Duodenal mucosa (tissue), 2 donors: ENCODE results near the gene CAPN9.

ENCODE experiments used
- H3K27ac ChIP-seq: one replicate; pipeline ENCODE4 v1.7.0; 2013; ENCODE audit warnings: low read depth, low read length
- H3K27me3 ChIP-seq, 2 donors: one replicate each; pipeline ENCODE4 v1.7.0; 2013; ENCODE audit warnings: low read length in 2 of 2, control low read depth in 1 of 2; ENCODE audit not compliant: insufficient read depth in 2 of 2, control insufficient read depth in 1 of 2
- H3K36me3 ChIP-seq, 2 donors: one replicate each; pipeline ENCODE4 v1.7.0; 2013; ENCODE audit warnings: low read length in 2 of 2, control low read depth in 1 of 2; ENCODE audit not compliant: insufficient read depth in 2 of 2, control insufficient read depth in 1 of 2
- H3K4me1 ChIP-seq, 2 donors: one replicate each; pipeline ENCODE4 v1.7.0; 2013; ENCODE audit warnings: low read length in 2 of 2, control low read depth in 1 of 2; ENCODE audit not compliant: insufficient read depth in 2 of 2, control insufficient read depth in 1 of 2
- H3K4me3 ChIP-seq, 2 donors: one replicate each; pipeline ENCODE4 v1.7.0; 2013; ENCODE audit warnings: low read length in 2 of 2, low read depth in 1 of 2
- H3K9ac ChIP-seq, 2 donors: one replicate each; pipeline ENCODE4 v1.7.0; 2013; ENCODE audit warnings: low read length in 2 of 2, low read depth in 1 of 2
- H3K9me3 ChIP-seq, 2 donors: one replicate each; pipeline ENCODE4 v1.7.0; 2013; ENCODE audit warnings: low read length in 2 of 2, control low read depth in 1 of 2; ENCODE audit not compliant: control insufficient read depth in 1 of 2

Gene CAPN9

GRCh38 chr1:230807561-230808280 lies 60.5 kb downstream of the CAPN9 start:
- no peak overlapping the region for H3K4me3 ChIP-seq
- peaks cover 0 to 2% of the 10 kb centered on the region in 2 donors for H3K9me3 ChIP-seq
- no peak overlapping the region for H3K9ac ChIP-seq
- no peaks in the 10 kb centered on the region for H3K27me3 ChIP-seq
- H3K27ac ChIP-seq: no peak overlapping the region
- no peaks in the 10 kb centered on the region for H3K36me3 ChIP-seq
- H3K4me1 ChIP-seq: no peaks in the 10 kb centered on the region

GRCh38 chr1:230808281-230808872 lies 61.2 kb downstream of the CAPN9 start:
- Histone ChIP-seq H3K4me1 (no peaks in the 10 kb centered on the region), H3K9ac (no peak overlapping the region), H3K9me3 (peaks cover 0 to 6% of the 10 kb centered on the region in 2 donors), H3K4me3 (no peak overlapping the region), H3K27me3 (no peaks in the 10 kb centered on the region), H3K27ac (no peak overlapping the region), H3K36me3 (no peaks in the 10 kb centered on the region)

- H3K4me3 ChIP-seq: no peak overlapping the region
- H3K27me3 ChIP-seq: no peaks in the 10 kb centered on the region
- no peaks in the 10 kb centered on the region for H3K4me1 ChIP-seq
- no peak overlapping the region for H3K27ac ChIP-seq
- no peaks in the 10 kb centered on the region for H3K36me3 ChIP-seq
- H3K9me3 ChIP-seq: peaks cover 0 to 6% of the 10 kb centered on the region in 2 donors
- no peak overlapping the region for H3K9ac ChIP-seq
Observed at GRCh38 chr1:230809256-230809990, 62.2 kb downstream of the CAPN9 start.

GRCh38 chr1:230812568-230812967 lies 65.4 kb downstream of the CAPN9 start:
- no peak overlapping the region for H3K27ac ChIP-seq
- no peaks in the 10 kb centered on the region for H3K27me3 ChIP-seq
- peaks cover 0 to 6% of the 10 kb centered on the region in 2 donors for H3K9me3 ChIP-seq
- no peak overlapping the region for H3K9ac ChIP-seq
- H3K36me3 ChIP-seq: no peaks in the 10 kb centered on the region
- H3K4me1 ChIP-seq: no peaks in the 10 kb centered on the region
- H3K4me3 ChIP-seq: no peak overlapping the region

- H3K9me3 ChIP-seq: peaks cover 0 to 6% of the 10 kb centered on the region in 2 donors
- H3K4me1 ChIP-seq: no peaks in the 10 kb centered on the region
- no peak overlapping the region for H3K9ac ChIP-seq
- H3K27me3 ChIP-seq: no peaks in the 10 kb centered on the region
- H3K4me3 ChIP-seq: no peak overlapping the region
- no peak overlapping the region for H3K27ac ChIP-seq
- no peaks in the 10 kb centered on the region for H3K36me3 ChIP-seq
Observed at GRCh38 chr1:230814949-230815692, 67.9 kb downstream of the CAPN9 start.

- Histone ChIP-seq H3K9me3 (peaks cover 0 to 6% of the 10 kb centered on the region in 2 donors), H3K4me1 (no peaks in the 10 kb centered on the region), H3K4me3 (no peak overlapping the region), H3K36me3 (no peaks in the 10 kb centered on the region), H3K27ac (no peak overlapping the region), H3K9ac (no peak overlapping the region), H3K27me3 (no peaks in the 10 kb centered on the region)
Observed at GRCh38 chr1:230816018-230816417, 68.8 kb downstream of the CAPN9 start.

- H3K4me1 ChIP-seq: peaks cover 0 to 2% of the 10 kb centered on the region in 2 donors
- H3K4me3 ChIP-seq: no peak overlapping the region
- H3K9ac ChIP-seq: no peak overlapping the region
- no peak overlapping the region for H3K27ac ChIP-seq
- no peaks in the 10 kb centered on the region for H3K36me3 ChIP-seq
- no peaks in the 10 kb centered on the region for H3K9me3 ChIP-seq
- H3K27me3 ChIP-seq: no peaks in the 10 kb centered on the region
Observed at GRCh38 chr1:230818367-230818766, 71.2 kb downstream of the CAPN9 start.

GRCh38 chr1:230818901-230819300 lies 71.7 kb downstream of the CAPN9 start:
- no peak overlapping the region for H3K9ac ChIP-seq
- H3K27ac ChIP-seq: no peak overlapping the region
- no peaks in the 10 kb centered on the region for H3K27me3 ChIP-seq
- H3K4me3 ChIP-seq: no peak overlapping the region
- H3K36me3 ChIP-seq: no peaks in the 10 kb centered on the region
- no peaks in the 10 kb centered on the region for H3K9me3 ChIP-seq
- H3K4me1 ChIP-seq: peaks cover 5 to 8% of the 10 kb centered on the region in 2 donors

- Histone ChIP-seq H3K27ac (no peak overlapping the region), H3K4me3 (no peak overlapping the region), H3K4me1 (peaks cover 14 to 18% of the 10 kb centered on the region in 2 donors), H3K9ac (no peak overlapping the region), H3K36me3 (no peaks in the 10 kb centered on the region), H3K9me3 (no peaks in the 10 kb centered on the region), H3K27me3 (no peaks in the 10 kb centered on the region)
Observed at GRCh38 chr1:230819976-230820375, 72.8 kb downstream of the CAPN9 start.

- Histone ChIP-seq H3K9ac (no peak overlapping the region), H3K27ac (no peak overlapping the region), H3K27me3 (no peaks in the 10 kb centered on the region), H3K4me3 (no peak overlapping the region), H3K9me3 (no peaks in the 10 kb centered on the region), H3K4me1 (peaks cover 20 to 24% of the 10 kb centered on the region in 2 donors), H3K36me3 (no peaks in the 10 kb centered on the region)
Observed at GRCh38 chr1:230820568-230820967, 73.4 kb downstream of the CAPN9 start.
